Right atrium auricular region (tissue), 2 donors: ENCODE results near the gene SLC35C1. TPM values are rescaled to one million over a fixed set of nuclear protein-coding genes. Genes with fewer than 3 reads are reported as not detected.

Source experiments
- DNase-seq: peaks from one replicate; pipeline ENCODE4 v3.0.0-alpha.2; 2019; ENCODE audit warnings: low spot score
- H3K27ac ChIP-seq, 2 donors: fragments of 200-600 bp; sonication (generic); 1 replicate in 1 of 2; 2 replicates in 1 of 2; pipeline ENCODE4 v1.5.1; 2016 to 2019
- H3K27me3 ChIP-seq, 2 donors: fragments of 200-600 bp; sonication (generic); one replicate each; pipeline versions ENCODE4 v1.5.1 to v1.6.0; 2017 to 2019
- H3K36me3 ChIP-seq: fragments of 200-600 bp; sonication (generic); one replicate; pipeline ENCODE4 v1.5.1; 2016
- H3K4me1 ChIP-seq, 2 donors: fragments of 200-600 bp; sonication (generic); one replicate each; pipeline versions ENCODE4 v1.5.1 to v1.6.0; 2017 to 2019
- H3K4me3 ChIP-seq, 2 donors: fragments of 200-600 bp; sonication (generic); 1 replicate in 1 of 2; 2 replicates in 1 of 2; pipeline ENCODE4 v1.5.1; 2017 to 2019; ENCODE audit warnings: mild to moderate bottlenecking in 1 of 2, moderate library complexity in 1 of 2
- H3K9me3 ChIP-seq, 2 donors: fragments of 200-600 bp; sonication (generic); one replicate each; pipeline ENCODE4 v1.5.1; 2019
- CTCF ChIP-seq, 2 donors: fragments of 200-600 bp; sonication (generic); IDR thresholded peaks; one replicate each; pipeline ENCODE4 v1.5.1; 2019; ENCODE audit warnings: antibody characterized with exemption in 2 of 2
- total RNA-seq, 2 donors: library from RNA; depleted of rRNA; stranded (reverse); fragments of >200 nt; gene quantifications; one replicate each; pipeline ENCODE4 v1.1.0, GENCODE V29; 2016

The SLC35C1 gene
- total RNA-seq, 2 donors from 2014 or later = 5.2 to 11.6 TPM

GRCh38 chr11:45853332-45854219 lies 48.6 kb downstream of the SLC35C1 start:
- no peaks in the 10 kb centered on the region for H3K27me3 ChIP-seq
- peak overlapping the region; percentile 81 to 88 for H3K27ac ChIP-seq
- peak; percentile 76 for DNase-seq
- no peak for TF ChIP-seq CTCF (IDR thresholded peaks at IDR 0.05)
- H3K4me3 ChIP-seq = no peak overlapping the region
- H3K9me3 ChIP-seq = no peaks in the 10 kb centered on the region
- H3K4me1 ChIP-seq = peaks cover 0 to 98% of the 10 kb centered on the region in 2 donors
- H3K36me3 ChIP-seq = peaks cover 24% of the 10 kb centered on the region

GRCh38 chr11:45855308-45855707 lies 50.4 kb downstream of the SLC35C1 start:
- peaks cover 29% of the 10 kb centered on the region for H3K36me3 ChIP-seq
- no peak for DNase-seq

GRCh38 chr11:45856044-45856468 lies 51.1 kb downstream of the SLC35C1 start:
- H3K9me3 ChIP-seq = no peaks in the 10 kb centered on the region
- no peak for DNase-seq
- H3K27me3 ChIP-seq = no peaks in the 10 kb centered on the region
- peaks cover 0 to 100% of the 10 kb centered on the region in 2 donors for H3K4me1 ChIP-seq
- no peak for TF ChIP-seq CTCF (IDR thresholded peaks at IDR 0.05)
- H3K27ac ChIP-seq = peak overlapping the region; percentile 81 to 88
- peaks cover 35% of the 10 kb centered on the region for H3K36me3 ChIP-seq
- no peak overlapping the region for H3K4me3 ChIP-seq

More at GRCh38 chr11:45855308-45855707, 50.4 kb downstream of the SLC35C1 start:
- Histone ChIP-seq H3K4me1 (peaks cover 0 to 100% of the 10 kb centered on the region in 2 donors), H3K9me3 (no peaks in the 10 kb centered on the region), H3K27ac (peak overlapping the region; percentile 81 to 88), H3K4me3 (no peak overlapping the region), H3K27me3 (no peaks in the 10 kb centered on the region)
- no peak for TF ChIP-seq CTCF (IDR thresholded peaks at IDR 0.05)

- no peak for TF ChIP-seq CTCF (IDR thresholded peaks at IDR 0.05)
- Histone ChIP-seq H3K4me3 (no peak overlapping the region), H3K9me3 (no peaks in the 10 kb centered on the region), H3K27ac (peak overlapping the region; percentile 81 to 88), H3K27me3 (no peaks in the 10 kb centered on the region), H3K4me1 (peaks cover 0 to 90% of the 10 kb centered on the region in 2 donors), H3K36me3 (peaks cover 55% of the 10 kb centered on the region)
- peak; percentile 76 for DNase-seq
Observed at GRCh38 chr11:45857961-45858474, 53.1 kb downstream of the SLC35C1 start.

GRCh38 chr11:45858751-45859398 lies 53.9 kb downstream of the SLC35C1 start:
- peaks cover 64% of the 10 kb centered on the region for H3K36me3 ChIP-seq
- peak overlapping the region; percentile 81 to 88 for H3K27ac ChIP-seq
- no peaks in the 10 kb centered on the region for H3K27me3 ChIP-seq
- H3K4me1 ChIP-seq = peaks cover 0 to 82% of the 10 kb centered on the region in 2 donors
- no peak overlapping the region for H3K4me3 ChIP-seq
- TF ChIP-seq CTCF (IDR thresholded peaks at IDR 0.05) = no peak
- H3K9me3 ChIP-seq = no peaks in the 10 kb centered on the region
- DNase-seq = no peak
